Stimulated activated CD8-positive, alpha-beta memory T cell treated with anti-CD3 and anti-CD28 coated beads, Interleukin-4, amount 100 ng/mL, for 24 hours (primary cell): ENCODE data around the gene BTBD9.
"Not testable (repeated sequence)": the region's sequence is repeated elsewhere in the genome, so short reads cannot be mapped to it uniquely, and the experiment has no call there.

Source experiments
- DNase-seq: peaks from one replicate; pipeline ENCODE4 v3.0.0-alpha.2; 2020; ENCODE audit warnings: low read depth

Gene BTBD9

DNA sequence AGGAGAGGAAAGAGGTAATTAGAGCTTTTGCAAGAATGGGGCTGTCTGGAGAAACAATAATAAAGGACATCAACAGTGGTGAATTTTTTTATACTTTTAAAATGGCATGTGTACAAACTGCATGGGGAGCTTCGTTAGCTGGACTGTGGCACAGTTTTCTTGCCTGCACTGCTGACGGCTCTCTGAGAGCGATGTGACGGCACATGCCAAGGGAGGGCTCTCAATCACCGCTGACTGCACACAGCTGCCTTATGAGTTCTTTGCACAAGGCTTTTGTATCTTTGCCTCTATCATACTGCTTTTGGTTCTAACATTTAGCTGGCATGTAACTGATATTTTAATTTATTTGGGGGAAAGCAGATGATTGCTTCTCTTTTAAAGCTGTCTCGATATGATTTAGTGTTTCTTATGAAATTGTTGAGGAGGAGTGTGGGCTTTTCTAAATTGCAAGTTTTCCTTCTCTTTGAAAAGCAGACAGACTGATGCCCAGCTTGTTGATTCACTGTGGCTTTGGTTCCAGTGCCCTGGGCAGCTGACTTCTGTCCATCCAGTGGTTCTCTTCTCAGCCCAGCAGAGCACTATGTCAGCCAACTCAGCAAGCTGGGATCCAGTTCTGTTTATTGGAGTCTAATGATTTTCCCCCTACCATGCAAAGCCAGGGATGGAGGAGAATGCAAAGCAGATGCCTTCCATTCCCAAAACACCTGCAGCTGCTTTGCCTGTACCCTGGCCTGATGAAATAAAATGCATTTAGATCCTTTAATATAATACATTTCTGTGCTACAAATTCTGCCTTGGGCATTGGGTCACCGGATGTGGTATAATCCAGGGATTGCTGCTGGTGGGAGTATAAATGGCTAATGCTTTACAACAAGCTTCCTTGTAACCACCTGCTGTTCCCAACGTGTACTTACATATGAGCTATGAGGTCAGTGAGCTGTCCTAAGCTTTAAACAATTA is 496.3 kb downstream of the BTBD9 start:
- DNase-seq = no peak

DNA sequence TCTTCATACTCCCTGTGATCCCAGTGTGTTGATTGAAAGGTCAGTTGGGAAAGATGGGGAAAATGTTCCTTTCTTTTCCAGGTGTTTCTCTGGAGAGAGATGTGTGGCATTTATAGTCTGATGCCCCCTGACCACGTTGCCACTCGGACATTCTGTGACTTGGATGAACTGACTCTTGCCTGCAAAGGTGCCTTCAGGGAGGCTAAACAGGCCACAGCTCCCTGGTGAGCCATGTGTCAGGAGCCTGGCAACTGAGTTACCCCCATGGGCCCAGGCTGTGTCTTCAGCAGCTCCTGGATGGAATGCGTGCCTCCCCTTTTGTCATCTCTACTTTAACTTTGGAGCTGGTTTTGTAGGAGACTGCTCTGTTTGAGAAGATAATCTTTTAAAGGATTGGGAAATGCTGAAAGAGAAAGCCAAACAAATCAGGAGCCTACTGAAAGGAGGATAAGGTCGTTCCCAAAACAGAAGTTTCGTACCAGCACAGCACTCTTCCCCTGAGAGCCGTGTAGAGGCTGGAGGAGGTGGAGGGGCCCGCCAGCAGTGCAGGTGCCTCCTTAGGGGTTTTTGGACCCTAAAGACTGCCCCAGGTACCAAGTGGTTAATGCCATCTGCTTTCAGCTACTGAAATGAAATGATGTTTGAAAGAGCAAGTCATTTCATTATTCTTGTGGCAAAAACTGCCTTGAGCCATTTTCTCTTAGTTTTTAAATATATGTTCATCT is 497.4 kb downstream of the BTBD9 start:
- DNase-seq = no peak

DNA sequence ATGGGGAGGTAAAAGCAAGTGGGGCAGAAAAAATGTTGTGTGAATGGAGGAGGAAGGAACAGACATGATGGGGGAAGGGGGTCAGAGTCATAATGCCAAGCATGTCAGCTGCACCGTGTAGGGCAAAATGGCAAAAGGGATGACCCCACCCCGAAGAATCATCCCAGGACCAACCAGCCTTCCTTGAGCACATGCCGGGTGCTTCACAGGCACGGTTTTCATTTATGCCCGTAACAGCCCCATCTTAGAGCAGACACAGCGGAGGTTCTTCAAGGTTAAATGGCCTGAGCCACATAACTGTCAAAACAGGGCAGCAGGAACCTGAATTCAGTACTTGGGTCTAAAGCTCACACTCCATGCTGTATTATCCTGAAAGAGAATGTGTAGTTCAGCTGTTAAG is 498.0 kb downstream of the BTBD9 start:
- no peak for DNase-seq

DNA sequence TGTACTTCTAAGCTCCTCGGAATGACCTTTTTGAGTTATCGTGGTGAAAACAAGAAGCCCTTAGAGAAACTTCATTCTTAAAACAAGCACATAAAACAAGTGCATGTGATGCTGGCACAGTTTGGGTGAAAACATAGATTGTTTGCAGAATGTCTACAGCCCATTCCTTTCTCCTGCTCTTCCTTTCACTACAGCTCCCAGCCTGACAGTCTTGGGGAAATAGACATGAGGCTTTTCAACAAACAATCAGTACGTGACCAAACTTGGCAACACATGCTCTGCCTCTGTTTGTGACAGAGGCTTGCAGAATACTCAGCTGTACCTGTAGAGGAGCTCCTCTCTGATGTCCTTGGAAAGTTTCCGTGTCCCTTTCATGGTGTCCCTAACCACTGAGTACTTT is 498.6 kb downstream of the BTBD9 start:
- no peak for DNase-seq

DNA sequence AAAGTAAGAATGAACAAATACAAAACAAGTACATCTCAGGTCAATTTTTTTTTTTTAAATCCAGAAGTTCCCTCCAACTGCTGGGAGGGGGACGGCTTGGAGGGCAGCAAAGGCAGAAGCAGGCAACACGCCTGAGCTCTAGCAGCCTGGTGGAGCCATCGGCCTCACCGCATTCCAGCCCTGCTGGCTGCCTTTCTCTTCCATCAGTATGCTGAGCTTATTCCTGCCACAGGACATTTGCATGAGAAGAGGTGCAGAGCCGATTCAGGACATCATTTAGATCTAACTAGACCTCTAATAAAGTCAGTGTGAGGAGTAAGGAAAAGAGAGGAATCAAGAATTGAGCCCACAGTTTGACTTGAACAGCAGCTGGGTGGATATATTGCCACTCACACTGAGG is 501.4 kb downstream of the BTBD9 start:
- DNase-seq = no peak

DNA sequence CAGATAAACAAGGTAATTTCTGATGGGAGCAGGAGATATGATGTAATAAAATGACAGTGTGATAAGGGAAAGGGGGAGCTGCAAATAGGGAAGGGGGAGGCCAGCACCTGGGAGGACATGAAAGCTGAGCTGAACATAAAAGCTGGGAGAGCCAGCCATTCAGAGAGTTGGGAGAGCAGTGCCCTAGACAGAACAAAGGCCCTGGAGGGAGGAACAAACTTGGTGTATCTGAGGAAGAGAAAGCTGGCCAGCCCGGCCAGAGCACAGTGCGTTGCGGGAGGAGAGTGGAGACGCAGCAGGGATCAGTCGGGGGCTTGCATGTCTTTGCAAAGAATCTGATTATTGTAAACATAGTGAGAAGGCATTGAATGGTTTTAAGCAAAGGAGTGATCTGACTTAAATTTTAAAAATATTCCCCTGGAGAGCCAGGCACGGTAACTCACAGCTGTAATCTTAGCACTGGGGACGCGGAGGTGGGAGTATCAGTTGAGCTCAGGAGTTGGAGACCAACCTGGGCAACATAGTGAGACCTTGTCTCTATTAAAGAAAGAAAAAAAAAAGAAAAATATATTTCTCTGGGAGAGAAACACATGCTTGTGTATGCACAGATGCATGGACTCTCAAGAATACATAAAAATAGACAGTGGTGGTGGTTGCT is 502.0 kb downstream of the BTBD9 start:
- no peak for DNase-seq

DNA sequence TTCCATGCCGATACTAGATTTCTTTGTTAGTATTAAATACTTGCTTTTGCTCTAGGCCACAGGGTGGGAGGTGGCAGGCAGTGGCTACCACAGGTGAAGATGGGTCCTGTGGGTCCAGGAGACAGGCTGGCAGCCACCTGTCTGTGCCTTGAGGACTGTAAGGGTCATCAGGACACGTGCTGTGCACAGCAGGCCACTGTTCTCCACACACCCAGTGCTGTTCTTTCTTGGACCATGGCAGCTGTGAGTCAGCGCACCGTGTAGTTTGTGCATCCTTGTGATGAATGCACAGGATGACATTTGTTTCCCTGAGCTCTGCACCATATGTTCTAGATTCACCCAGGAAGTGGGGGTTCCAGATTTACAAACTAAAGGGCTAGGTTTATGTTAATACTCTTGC is 503.2 kb downstream of the BTBD9 start:
- DNase-seq = no peak

DNA sequence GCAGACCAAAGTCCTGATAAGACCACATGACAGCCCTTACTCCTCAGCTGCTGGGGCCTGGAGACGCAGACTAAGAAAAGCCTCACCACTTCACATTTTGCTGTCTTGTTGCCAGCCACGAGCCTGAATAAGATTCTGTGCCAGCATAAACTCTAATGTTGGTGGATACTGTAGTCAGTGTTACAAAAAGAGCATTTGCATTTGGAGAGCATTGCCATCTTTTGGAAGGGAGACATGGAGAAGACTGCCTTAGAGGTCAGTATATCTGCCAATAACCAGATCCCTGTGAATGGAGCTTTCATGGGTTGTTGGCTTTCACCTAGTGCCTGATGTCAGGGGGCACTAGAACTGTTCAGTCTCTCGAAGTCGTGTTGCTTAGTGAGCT is 505.0 kb downstream of the BTBD9 start:
- DNase-seq = no peak

DNA sequence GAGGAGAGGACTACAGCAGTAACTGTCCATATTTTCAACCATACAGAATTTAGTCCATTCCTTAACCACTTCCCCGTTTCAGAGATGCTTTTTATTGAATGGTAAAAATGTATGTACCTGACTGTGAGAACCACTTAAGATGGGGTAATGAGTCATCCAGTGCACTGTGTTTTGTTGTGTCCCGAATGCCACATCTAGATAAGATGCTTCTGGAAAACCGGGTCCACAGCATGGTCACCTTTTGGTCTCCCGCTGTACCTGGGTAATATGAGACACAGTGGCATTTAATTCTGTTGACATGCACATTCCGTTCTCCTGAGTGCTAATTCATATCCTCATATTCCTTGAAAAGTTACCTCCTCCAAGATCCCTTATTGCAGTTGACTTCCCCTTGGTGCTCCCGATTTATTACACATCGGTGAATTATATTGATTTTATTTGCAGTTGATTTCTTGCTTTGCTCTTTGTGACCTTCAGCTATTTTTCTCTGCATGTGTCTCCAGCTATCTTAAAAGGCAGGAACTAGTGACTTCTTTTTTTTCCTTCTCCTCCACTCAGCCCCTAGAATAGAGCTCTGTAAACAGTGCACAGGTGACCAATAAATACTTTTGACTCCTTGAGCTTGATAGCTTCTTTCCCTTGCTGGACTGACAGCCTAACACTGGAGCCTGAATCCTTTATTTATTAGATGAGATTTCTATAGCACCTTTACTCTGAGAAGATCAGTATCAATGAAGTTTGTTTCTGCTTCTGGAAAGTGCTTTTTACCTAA is 505.6 kb downstream of the BTBD9 start:
- no peak for DNase-seq

DNA sequence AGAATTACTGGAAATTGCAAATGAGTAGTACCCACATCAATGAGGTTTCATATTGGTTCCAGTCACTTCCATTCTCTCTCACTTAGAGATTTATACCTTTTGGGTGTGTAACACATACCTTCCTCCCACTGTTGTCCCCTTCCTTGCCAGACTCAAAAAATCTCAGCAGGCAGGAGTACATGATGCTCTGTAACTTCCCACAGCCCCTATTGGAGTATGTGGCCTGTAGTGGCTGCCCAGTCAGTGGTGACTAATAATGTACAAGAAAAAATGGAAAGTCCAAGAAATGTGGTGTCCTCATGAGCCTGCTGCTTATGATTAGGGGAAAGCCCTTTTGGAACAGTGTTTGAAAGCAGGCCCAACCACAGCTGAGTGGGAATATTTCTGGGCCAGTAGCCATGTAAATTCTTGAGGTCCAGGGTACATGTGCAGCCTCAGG is 508.2 kb downstream of the BTBD9 start:
- DNase-seq = no peak

DNA sequence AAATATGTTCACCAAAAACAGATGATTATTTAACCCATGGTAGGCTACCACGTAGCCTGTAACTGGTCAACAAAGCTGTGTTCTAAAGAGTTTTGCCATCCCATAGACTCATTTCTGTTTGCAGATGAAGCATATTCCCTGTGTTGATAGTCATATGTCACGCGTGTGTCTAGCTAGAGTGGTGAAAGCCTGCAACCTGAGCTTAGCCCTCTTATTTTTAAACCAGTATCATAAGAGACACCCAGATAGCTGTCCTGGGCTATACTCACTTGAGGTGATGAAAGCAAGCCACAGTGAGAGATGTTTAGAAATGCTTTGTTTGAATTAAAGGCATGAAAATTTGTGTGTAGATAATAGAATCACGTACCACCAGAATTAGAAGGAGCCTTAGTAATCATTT is 512.4 kb downstream of the BTBD9 start:
- no peak for DNase-seq

DNA sequence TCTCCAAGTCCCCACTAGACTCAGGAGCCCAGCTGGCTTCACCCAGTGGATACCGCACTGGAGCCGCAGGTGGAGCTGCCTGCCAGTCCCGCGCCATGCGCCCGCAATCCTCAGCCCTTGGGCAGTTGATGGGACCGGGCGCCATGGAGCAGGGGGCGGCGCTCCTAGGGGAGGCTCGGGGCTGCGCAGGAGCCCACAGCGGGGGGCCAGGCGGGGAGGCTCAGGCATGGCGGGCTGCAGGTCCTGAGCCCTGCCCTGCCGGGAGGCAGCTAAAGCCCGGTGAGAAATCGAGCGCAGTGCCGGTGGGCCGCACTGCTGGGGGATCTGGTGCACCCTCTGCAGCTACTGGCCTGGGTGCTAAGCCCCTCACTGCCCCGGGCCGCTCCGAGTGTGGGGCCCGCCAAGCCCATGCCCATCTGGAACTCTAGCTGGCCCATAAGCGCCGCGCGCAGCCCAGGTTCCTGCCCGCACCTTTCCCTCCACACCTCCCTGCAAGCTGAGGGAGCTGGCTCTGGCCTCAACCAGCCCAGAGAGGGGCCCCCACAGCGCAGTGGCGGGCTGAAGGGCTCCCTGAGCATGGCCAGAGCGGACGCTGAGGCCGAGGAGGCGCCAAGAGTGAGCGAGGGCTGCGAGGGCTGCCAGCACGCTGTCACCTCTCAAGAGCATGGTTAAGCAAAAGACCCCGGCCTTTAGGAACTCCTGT is 515.4 kb downstream of the BTBD9 start:
- not testable (repeated sequence) for DNase-seq

DNA sequence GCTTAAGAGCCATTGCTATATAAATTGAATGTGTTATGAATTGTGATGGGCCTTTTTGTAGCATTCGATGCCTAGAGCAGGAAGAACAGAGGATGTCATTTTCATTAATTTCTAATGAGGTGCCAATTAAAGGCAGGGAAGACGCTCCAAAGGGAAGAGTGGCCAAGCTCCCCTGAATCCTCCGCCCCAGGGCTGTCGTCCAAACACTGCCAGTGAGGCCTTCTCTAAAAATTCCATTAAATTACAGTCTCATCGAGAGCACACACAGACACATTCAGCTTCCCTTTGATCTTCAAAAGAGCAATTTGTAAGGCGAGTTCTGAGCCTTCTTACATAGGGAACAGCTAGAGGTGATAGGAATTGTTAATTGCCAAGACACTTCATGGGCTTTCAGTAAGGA is 520.2 kb downstream of the BTBD9 start:
- DNase-seq = no peak

DNA sequence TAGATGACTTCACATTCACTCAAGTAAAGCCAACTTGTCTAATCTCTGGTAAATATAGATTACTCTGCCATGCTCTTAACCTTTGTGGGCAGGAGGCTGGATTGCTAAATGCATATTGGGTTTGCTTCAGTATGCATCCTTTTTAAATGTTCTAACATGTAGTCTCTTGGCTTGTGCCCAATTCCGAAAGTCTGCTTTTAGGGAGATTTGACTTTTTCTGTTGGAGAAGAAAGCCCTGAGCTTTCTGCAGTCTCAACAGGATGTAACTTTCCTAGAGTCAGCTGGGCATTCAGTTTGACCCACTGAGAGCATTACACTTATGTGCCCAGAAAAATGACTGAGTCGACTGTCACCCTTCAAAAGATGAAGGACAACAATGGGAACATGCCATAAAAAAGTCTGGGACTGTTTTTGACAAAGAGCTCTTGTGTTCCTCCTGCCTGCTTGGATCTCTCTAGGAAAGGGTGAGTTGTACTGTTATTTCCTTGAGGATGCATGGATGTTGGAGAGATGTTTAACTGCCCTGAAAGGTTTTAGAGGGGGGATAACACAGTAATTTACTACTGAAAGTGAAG is 520.9 kb downstream of the BTBD9 start:
- no peak for DNase-seq
